Stimulated activated CD4-positive, alpha-beta T cell treated with anti-CD3 and anti-CD28 coated beads, Interleukin-1b, Interleukin-23, amount 100 ng/mL, for 48 hours (primary cell): Measurements from ENCODE around the gene ZNF627.
A peak's percentile ranks its signal among the peaks of the same experiment; 100 is the strongest.
"Not testable (repeated sequence)": the region's sequence is repeated elsewhere in the genome, so short reads cannot be mapped to it uniquely, and the experiment has no call there.

ENCODE experiments used
- DNase-seq: peaks from one replicate; pipeline ENCODE4 v3.0.0-alpha.2; 2020

ZNF627 gene

GRCh38 chr19:11633223-11633622 is 35.9 kb downstream of the ZNF627 start:
- DNase-seq, result no peak

- not testable (repeated sequence) for DNase-seq
Observed at GRCh38 chr19:11634018-11634662, 36.9 kb downstream of the ZNF627 start.

GRCh38 chr19:11639245-11639601 is 41.9 kb downstream of the ZNF627 start:
- no peak for DNase-seq

- peak; percentile 96 for DNase-seq
Observed at GRCh38 chr19:11639602-11640471, 42.6 kb downstream of the ZNF627 start.

GRCh38 chr19:11641244-11641643 is 44.0 kb downstream of the ZNF627 start:
- no peak for DNase-seq

- no peak for DNase-seq
Observed at GRCh38 chr19:11642902-11643301, 45.6 kb downstream of the ZNF627 start.

GRCh38 chr19:11649941-11650340 is 52.7 kb downstream of the ZNF627 start:
- no peak for DNase-seq

- DNase-seq, result no peak
Observed at GRCh38 chr19:11651062-11651461, 53.8 kb downstream of the ZNF627 start.

GRCh38 chr19:11652056-11652455 is 54.8 kb downstream of the ZNF627 start:
- DNase-seq, result no peak

- no peak for DNase-seq
Observed at GRCh38 chr19:11652492-11652891, 55.2 kb downstream of the ZNF627 start.

GRCh38 chr19:11656535-11656934 is 59.3 kb downstream of the ZNF627 start:
- no peak for DNase-seq

- no peak for DNase-seq
Observed at GRCh38 chr19:11657307-11657706, 60.0 kb downstream of the ZNF627 start.

- DNase-seq, result no peak
Observed at GRCh38 chr19:11658970-11659369, 61.7 kb downstream of the ZNF627 start.

GRCh38 chr19:11659612-11660011 is 62.3 kb downstream of the ZNF627 start:
- no peak for DNase-seq

GRCh38 chr19:11662278-11662677 is 65.0 kb downstream of the ZNF627 start:
- no peak for DNase-seq

GRCh38 chr19:11663181-11663591 is 65.9 kb downstream of the ZNF627 start:
- no peak for DNase-seq
